Adrenal gland (tissue), 5 donors: ENCODE measurements around the gene NPAS3.

Source experiments
- CTCF ChIP-seq, 6 experiments: fragments of 450-650 bp in 4 of 6; fragments of 200-600 bp in 2 of 6; sonication (generic) in 1 of 6; IDR thresholded peaks; 1 replicate in 5 of 6; 2 replicates in 1 of 6; pipeline versions ENCODE4 v1.5.1 to v1.8.0; 2016 to 2021; ENCODE audit warnings: antibody characterized with exemption in 6 of 6, mild to moderate bottlenecking in 2 of 6, moderate library complexity in 1 of 6
- POLR2A ChIP-seq, 2 donors: fragments of 450-650 bp; IDR thresholded peaks; one replicate each; pipeline ENCODE4 v1.6.1; 2017; ENCODE audit warnings: antibody characterized with exemption in 2 of 2, mild to moderate bottlenecking in 2 of 2, moderate library complexity in 1 of 2
- donor health status: DM: no; HTN: no; CAD: no.

- TF ChIP-seq CTCF (IDR thresholded peaks at IDR 0.05) (no peak), POLR2A (IDR thresholded peaks at IDR 0.05) (no peak)
Measured at GRCh38 chr14:33062881-33063280, 124.2 kb downstream of the NPAS3 start.
